ENCODE results near the gene IFI30.

GRCh38 chr19:18176367-18177310 lies 3.0 kb downstream of the IFI30 start:
- TF ChIP-seq CTCF (conservative IDR thresholded peaks at IDR 0.05 in 1 of 2, IDR thresholded peaks at IDR 0.05 in 1 of 2; ENCODE audit: low read depth in 1 of 2, low read length in 2 of 2) (no peak), EZH2 (IDR thresholded peaks at IDR 0.05; ENCODE audit: low read length, missing control alignments) (no peak)

Data from fibroblast of lung (primary cell).